ENCODE measurements around the gene ARSG.

ARSG gene

GRCh38 chr17:68291836-68292688 lies 767 bp downstream of the ARSG start:
- peaks cover 2 to 3% of the 10 kb centered on the region in 2 donors for H3K36me3 Mint-ChIP-seq
- no peaks in the 10 kb centered on the region for H3K9me3 Mint-ChIP-seq
- H3K4me3 Mint-ChIP-seq: peak overlapping the region; percentile 87 to 93
- peak; percentile 75 to 81 for ATAC-seq (replicated peaks)
- H3K27ac Mint-ChIP-seq: peak overlapping the region; percentile 92
- peak; percentile 88 for DNase-seq
- H3K27me3 Mint-ChIP-seq: peaks cover 0 to 4% of the 10 kb centered on the region in 2 donors
- peaks cover 35 to 46% of the 10 kb centered on the region in 2 donors for H3K4me1 Mint-ChIP-seq

DNA sequence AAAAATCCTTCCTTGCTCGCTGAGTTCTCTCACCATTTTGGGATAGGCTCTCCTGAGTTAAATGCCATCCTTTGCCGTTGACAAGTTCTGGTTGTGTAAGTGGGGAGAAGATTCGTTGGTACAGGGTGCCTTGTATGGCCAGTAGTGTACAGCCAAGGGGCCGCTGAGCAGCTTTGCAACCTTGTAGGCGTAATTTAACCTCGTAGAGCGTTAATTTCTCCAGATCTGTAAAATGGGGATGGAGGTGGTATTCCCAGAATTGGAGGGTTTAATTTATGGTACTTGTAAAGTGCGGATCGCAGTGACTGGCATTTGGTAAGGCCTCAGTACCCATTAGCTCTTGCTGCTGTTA lies 1.4 kb downstream of the ARSG start:
- no peak for ATAC-seq (replicated peaks)
- Mint-ChIP-seq H3K4me3 (peak overlapping the region; percentile 87 to 93), H3K27me3 (peaks cover 0 to 4% of the 10 kb centered on the region in 2 donors), H3K27ac (peak overlapping the region; percentile 92), H3K9me3 (no peaks in the 10 kb centered on the region), H3K36me3 (peaks cover 2 to 3% of the 10 kb centered on the region in 2 donors), H3K4me1 (peaks cover 32 to 44% of the 10 kb centered on the region in 2 donors)
- DNase-seq: no peak

DNA sequence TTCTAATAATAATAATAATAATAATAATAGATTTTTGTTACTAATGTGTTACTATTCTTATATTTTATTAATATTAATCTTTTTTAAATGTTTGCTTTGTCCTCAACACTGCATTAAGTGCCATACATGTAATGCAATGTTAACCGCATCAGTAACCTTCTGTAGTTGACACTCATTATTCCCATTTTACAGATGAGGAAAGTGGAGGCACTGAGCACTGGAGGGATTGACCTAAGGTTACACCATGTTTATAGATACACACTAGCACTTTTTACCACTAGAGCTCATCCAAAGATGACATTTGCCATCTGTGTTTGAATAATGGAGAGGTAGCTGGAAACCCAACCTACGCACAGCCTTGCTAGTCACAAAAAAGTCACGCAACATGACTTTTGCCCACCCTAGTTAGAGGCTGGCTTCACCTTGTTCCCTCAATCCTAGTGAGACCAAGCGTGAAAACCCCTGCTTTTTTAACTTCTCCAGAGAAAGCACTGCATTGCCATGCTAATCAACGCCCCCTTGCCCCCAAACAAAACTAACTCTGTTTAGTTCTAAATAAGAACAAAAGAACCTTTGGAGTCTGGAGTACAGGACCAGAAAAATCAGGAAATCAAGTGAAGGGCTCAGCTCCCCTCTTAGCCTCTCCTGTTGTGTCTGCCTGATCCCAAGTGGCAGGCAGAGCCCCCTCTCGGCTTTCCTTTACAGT lies 2.3 kb downstream of the ARSG start:
- no peaks in the 10 kb centered on the region for H3K9me3 Mint-ChIP-seq
- no peak overlapping the region for H3K27ac Mint-ChIP-seq
- peaks cover 0 to 4% of the 10 kb centered on the region in 2 donors for H3K27me3 Mint-ChIP-seq
- DNase-seq (no peak), ATAC-seq (replicated peaks) (no peak)
- no peak overlapping the region for H3K4me3 Mint-ChIP-seq
- H3K36me3 Mint-ChIP-seq: peaks cover 2 to 3% of the 10 kb centered on the region in 2 donors
- peaks cover 24 to 34% of the 10 kb centered on the region in 2 donors for H3K4me1 Mint-ChIP-seq

- DNase-seq: no peak
- Mint-ChIP-seq H3K36me3 (peaks cover 2 to 3% of the 10 kb centered on the region in 2 donors), H3K9me3 (no peaks in the 10 kb centered on the region), H3K27ac (no peak overlapping the region), H3K4me3 (no peak overlapping the region), H3K27me3 (peaks cover 0 to 4% of the 10 kb centered on the region in 2 donors), H3K4me1 (peaks cover 20 to 28% of the 10 kb centered on the region in 2 donors)
- ATAC-seq (replicated peaks): no peak
Measured at GRCh38 chr17:68294196-68294555, 2.9 kb downstream of the ARSG start.

- Mint-ChIP-seq H3K27me3 (peaks cover 0 to 4% of the 10 kb centered on the region in 2 donors), H3K4me1 (peaks cover 19 to 25% of the 10 kb centered on the region in 2 donors), H3K27ac (no peak overlapping the region), H3K36me3 (peaks cover 2 to 3% of the 10 kb centered on the region in 2 donors), H3K4me3 (no peak overlapping the region), H3K9me3 (no peaks in the 10 kb centered on the region)
- ATAC-seq (replicated peaks) (no peak), DNase-seq (no peak)
Measured at GRCh38 chr17:68294617-68295016, 3.3 kb downstream of the ARSG start.

DNA sequence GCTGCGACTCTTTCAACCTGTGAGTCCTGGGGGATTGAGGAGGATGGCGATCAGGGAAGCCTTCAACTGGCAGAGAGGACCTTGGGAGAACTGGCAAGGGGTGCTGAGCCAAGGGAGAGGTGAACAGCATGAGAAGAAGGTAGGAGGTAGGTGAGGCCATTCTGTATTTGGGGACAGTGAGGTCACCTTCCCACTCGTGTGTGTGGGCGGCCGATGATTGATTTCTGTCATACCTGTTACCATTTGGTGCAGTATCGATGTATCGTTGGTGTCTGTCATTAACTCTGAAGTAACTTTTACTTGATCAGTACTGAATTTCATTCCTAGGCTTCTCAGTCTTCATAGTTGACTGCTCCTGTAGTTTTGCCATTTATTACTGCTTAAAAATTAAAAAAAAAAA lies 3.8 kb downstream of the ARSG start:
- no peak for DNase-seq
- H3K9me3 Mint-ChIP-seq: no peaks in the 10 kb centered on the region
- H3K4me1 Mint-ChIP-seq: peaks cover 14 to 20% of the 10 kb centered on the region in 2 donors
- peaks cover 0 to 4% of the 10 kb centered on the region in 2 donors for H3K27me3 Mint-ChIP-seq
- H3K36me3 Mint-ChIP-seq: peaks cover 2 to 3% of the 10 kb centered on the region in 2 donors
- ATAC-seq (replicated peaks): no peak
- no peak overlapping the region for H3K4me3 Mint-ChIP-seq
- no peak overlapping the region for H3K27ac Mint-ChIP-seq

- ATAC-seq (replicated peaks): no peak
- DNase-seq: no peak
- H3K36me3 Mint-ChIP-seq: peaks cover 0 to 3% of the 10 kb centered on the region in 2 donors
- H3K27me3 Mint-ChIP-seq: peaks cover 0 to 4% of the 10 kb centered on the region in 2 donors
- no peak overlapping the region for H3K4me3 Mint-ChIP-seq
- H3K4me1 Mint-ChIP-seq: peaks cover 12% of the 10 kb centered on the region in 2 donors
- no peak overlapping the region for H3K27ac Mint-ChIP-seq
- no peaks in the 10 kb centered on the region for H3K9me3 Mint-ChIP-seq
Measured at GRCh38 chr17:68296217-68297191, 5.2 kb downstream of the ARSG start.

DNA sequence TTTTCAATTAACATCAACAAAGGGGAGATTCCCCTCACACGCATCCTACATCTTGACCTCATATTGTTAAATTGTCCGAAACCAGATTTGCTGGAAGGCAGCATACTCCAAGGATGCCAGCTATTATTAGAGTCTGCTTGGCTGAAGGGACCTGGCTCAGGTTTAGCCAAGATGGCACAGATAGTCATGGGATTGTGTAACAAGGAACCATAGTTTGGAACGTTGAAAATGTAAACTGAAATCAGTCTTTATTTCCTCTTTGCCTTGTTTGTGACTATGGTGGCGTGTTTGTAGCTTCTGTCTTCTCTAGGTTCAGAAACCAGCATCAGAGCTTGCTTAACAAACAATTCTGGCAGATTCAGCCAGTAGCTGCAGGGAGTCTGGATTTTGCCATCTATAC lies 5.9 kb downstream of the ARSG start:
- Mint-ChIP-seq H3K4me3 (no peak overlapping the region), H3K36me3 (peaks cover 0 to 3% of the 10 kb centered on the region in 2 donors), H3K4me1 (peaks cover 12% of the 10 kb centered on the region in 2 donors), H3K9me3 (no peaks in the 10 kb centered on the region), H3K27ac (no peak overlapping the region), H3K27me3 (peaks cover 0 to 4% of the 10 kb centered on the region in 2 donors)
- DNase-seq: no peak
- no peak for ATAC-seq (replicated peaks)

DNA sequence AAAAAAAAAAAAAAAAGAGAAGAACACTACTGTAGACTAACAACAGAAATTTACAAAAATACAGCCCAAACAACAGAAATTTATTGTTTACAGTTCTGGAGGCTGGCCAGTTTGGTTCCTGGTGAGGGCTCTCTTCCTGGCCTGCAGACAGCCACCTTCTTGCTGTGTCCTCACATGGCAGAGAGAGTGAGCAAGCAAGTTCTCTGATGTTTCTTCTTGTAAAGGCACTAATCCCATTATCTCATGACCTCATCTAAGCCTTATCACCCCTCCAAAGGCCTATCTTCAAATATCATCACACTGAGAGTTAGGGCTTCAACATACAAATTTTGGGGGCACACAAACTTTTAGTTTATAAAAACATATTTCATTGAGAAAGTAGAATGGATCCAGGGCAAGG lies 7.3 kb downstream of the ARSG start:
- Mint-ChIP-seq H3K4me3 (no peak overlapping the region), H3K4me1 (peaks cover 5 to 7% of the 10 kb centered on the region in 2 donors), H3K27ac (no peak overlapping the region), H3K9me3 (no peaks in the 10 kb centered on the region), H3K36me3 (peaks cover 0 to 3% of the 10 kb centered on the region in 2 donors), H3K27me3 (peaks cover 0 to 4% of the 10 kb centered on the region in 2 donors)
- ATAC-seq (replicated peaks) (no peak), DNase-seq (no peak)

DNA sequence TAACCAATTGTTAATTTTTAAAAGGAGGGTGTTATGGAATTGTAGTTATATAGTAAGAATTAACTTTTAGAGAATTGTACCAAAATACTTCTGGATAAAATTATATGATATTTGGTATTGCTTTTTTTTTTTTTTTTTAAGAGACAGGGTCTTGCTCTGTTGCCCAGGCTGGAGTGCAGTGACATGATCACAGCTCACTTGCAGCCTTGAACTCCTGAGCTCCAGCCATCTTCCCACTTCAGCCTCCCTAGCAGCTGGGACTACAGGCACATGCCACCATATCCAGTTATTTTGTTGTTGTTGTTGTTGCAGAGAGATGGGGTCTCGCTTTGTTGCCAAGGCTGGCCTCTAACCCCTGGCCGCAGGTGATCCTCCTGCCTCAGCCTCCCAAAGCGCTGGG lies 8.5 kb downstream of the ARSG start:
- Mint-ChIP-seq H3K27ac (no peak overlapping the region), H3K27me3 (peaks cover 0 to 4% of the 10 kb centered on the region in 2 donors), H3K9me3 (no peaks in the 10 kb centered on the region), H3K36me3 (peaks cover 0 to 3% of the 10 kb centered on the region in 2 donors), H3K4me3 (no peak overlapping the region), H3K4me1 (peaks cover 5 to 7% of the 10 kb centered on the region in 2 donors)
- no peak for DNase-seq
- no peak for ATAC-seq (replicated peaks)

DNA sequence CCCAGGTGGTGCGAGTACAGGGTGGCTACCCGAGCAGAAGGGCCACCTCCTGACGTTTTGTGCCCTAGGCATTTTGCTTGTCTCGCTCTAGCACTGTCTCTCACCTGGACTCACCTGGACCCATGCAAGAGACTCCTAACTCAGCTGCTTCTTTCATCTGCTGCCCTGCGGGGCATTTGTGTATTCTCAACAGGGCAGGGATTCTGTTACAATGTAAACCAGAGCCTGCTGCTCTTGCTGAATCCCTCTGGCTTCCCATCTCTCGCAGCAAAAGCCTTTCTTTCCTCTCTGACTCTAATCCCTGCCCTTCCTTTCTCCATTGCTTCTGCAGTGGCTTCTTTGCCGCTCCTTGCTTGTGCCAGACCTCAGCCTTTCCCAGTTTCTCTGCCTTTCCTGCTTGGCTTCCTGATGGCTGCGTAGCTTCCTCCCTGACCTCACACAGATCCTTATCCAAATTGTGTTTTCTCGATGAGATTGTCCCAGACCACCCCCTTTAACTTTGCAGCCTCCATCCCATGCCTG lies 10.2 kb downstream of the ARSG start:
- Mint-ChIP-seq H3K27me3 (peaks cover 0 to 3% of the 10 kb centered on the region in 2 donors), H3K27ac (no peak overlapping the region), H3K4me3 (no peak overlapping the region), H3K9me3 (no peaks in the 10 kb centered on the region), H3K36me3 (peaks cover 0 to 2% of the 10 kb centered on the region in 2 donors), H3K4me1 (peaks cover 3 to 5% of the 10 kb centered on the region in 2 donors)
- ATAC-seq (replicated peaks) (no peak), DNase-seq (no peak)

- DNase-seq (no peak), ATAC-seq (replicated peaks) (no peak)
- Mint-ChIP-seq H3K4me1 (peaks cover 0 to 5% of the 10 kb centered on the region in 2 donors), H3K4me3 (no peak overlapping the region), H3K27ac (no peak overlapping the region), H3K9me3 (no peaks in the 10 kb centered on the region), H3K36me3 (peaks cover 3% of the 10 kb centered on the region in 2 donors), H3K27me3 (no peaks in the 10 kb centered on the region)
Measured at GRCh38 chr17:68302066-68302564, 10.8 kb downstream of the ARSG start.

DNA sequence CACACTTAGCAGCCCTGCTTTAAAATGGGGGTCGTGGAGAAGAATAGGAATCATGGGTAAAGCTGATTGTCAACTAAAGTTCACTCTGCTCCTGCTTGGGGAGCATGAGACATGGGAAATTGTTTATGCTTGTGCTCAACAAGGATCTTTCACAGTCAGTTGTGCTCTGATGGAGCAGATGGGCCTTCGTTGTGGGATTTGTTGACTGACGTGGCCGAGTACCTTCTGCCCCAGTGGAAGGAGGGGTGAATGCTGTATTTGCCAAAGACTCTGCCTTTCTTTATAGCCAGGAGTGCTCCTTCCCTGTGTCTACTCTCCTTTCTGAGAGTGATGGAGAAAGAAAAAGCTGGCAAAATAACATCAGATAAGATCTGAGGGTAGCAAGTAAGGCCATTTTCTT lies 11.4 kb downstream of the ARSG start:
- Mint-ChIP-seq H3K4me1 (peaks cover 0 to 5% of the 10 kb centered on the region in 2 donors), H3K9me3 (no peaks in the 10 kb centered on the region), H3K36me3 (peaks cover 3 to 9% of the 10 kb centered on the region in 2 donors), H3K27ac (no peak overlapping the region), H3K27me3 (no peaks in the 10 kb centered on the region), H3K4me3 (no peak overlapping the region)
- ATAC-seq (replicated peaks): no peak
- DNase-seq: no peak

Measured in stimulated activated naive B cell treated with anti-CD40 and anti-IgM and Interleukin-4, amounts not matched to agents 10 μg/mL and 1 μg/mL and 100 μg/mL, for 72 hours (primary cell).